ENCODE data around the gene RGS19.

RGS19 gene

GRCh38 chr20:64074184-64074789 is 5.0 kb downstream of the RGS19 start:
- DNase-seq (ENCODE audit: low read depth) = no peak
- H3K4me3 ChIP-seq (ENCODE audit: low read depth, low read length) = no peak overlapping the region
- no peak for TF ChIP-seq CTCF (conservative IDR thresholded peaks at IDR 0.05; ENCODE audit: low read depth, low read length)

- no peak for DNase-seq (ENCODE audit: low read depth)
- H3K4me3 ChIP-seq (ENCODE audit: low read depth, low read length) = no peak overlapping the region
- TF ChIP-seq CTCF (conservative IDR thresholded peaks at IDR 0.05; ENCODE audit: low read depth, low read length) = no peak
Measured at GRCh38 chr20:64073476-64074183, 5.7 kb downstream of the RGS19 start.

- DNase-seq (ENCODE audit: low read depth) = no peak
- no peak overlapping the region for H3K4me3 ChIP-seq (ENCODE audit: low read depth, low read length)
- no peak for TF ChIP-seq CTCF (conservative IDR thresholded peaks at IDR 0.05; ENCODE audit: low read depth, low read length)
Measured at GRCh38 chr20:64072498-64073063, 6.7 kb downstream of the RGS19 start.

GRCh38 chr20:64071341-64072332 is 7.7 kb downstream of the RGS19 start:
- H3K4me3 ChIP-seq (ENCODE audit: low read depth, low read length) = no peak overlapping the region
- DNase-seq (ENCODE audit: low read depth) = no peak
- no peak for TF ChIP-seq CTCF (conservative IDR thresholded peaks at IDR 0.05; ENCODE audit: low read depth, low read length)

GRCh38 chr20:64070244-64070993 is 8.9 kb downstream of the RGS19 start:
- no peak overlapping the region for H3K4me3 ChIP-seq (ENCODE audit: low read depth, low read length)
- no peak for DNase-seq (ENCODE audit: low read depth)
- no peak for TF ChIP-seq CTCF (conservative IDR thresholded peaks at IDR 0.05; ENCODE audit: low read depth, low read length)

GRCh38 chr20:64069614-64070243 is 9.6 kb downstream of the RGS19 start:
- DNase-seq (ENCODE audit: low read depth) = peak; percentile 35
- H3K4me3 ChIP-seq (ENCODE audit: low read depth, low read length) = no peak overlapping the region
- TF ChIP-seq CTCF (conservative IDR thresholded peaks at IDR 0.05; ENCODE audit: low read depth, low read length) = peak; percentile 73
